Peyer's patch (tissue), 4 donors: ENCODE results near the gene OR2F1.

Experiments
- POLR2A ChIP-seq, 2 donors: fragments of 450-650 bp; IDR thresholded peaks; one replicate each; pipeline ENCODE4 v1.5.1; 2017; ENCODE audit warnings: antibody characterized with exemption in 2 of 2, mild to moderate bottlenecking in 2 of 2, moderate library complexity in 2 of 2
- TF ChIP-seq, protein P1 (sequence below), 6 experiments: fragments of 450-650 bp in 4 of 6; fragments of 200-600 bp in 2 of 6; sonication (generic) in 1 of 6; IDR thresholded peaks; one replicate each; pipeline ENCODE4 v1.5.1; 2017 to 2019; ENCODE audit warnings: antibody characterized with exemption in 6 of 6, mild to moderate bottlenecking in 3 of 6, moderate library complexity in 1 of 6

DNA sequence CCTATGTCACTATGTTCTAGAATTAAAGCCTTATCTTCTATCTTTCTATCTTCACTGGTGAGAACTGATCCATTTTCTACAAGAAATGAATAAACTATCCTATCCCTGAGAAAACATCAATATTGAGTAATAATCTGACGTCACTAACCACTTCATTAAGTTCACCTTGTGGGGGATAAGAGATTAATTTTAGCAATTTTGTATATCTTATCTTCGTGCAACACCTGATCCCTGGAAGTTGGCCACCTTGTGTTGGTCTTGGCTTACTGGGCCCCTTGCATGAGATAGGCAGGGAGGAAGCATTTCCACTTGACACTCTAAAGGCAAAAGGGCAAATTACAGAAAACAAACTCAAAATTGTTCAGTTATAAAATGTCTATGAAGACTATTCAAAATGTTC lies 25.4 kb downstream of the OR2F1 start:
- TF ChIP-seq, protein P1, sequence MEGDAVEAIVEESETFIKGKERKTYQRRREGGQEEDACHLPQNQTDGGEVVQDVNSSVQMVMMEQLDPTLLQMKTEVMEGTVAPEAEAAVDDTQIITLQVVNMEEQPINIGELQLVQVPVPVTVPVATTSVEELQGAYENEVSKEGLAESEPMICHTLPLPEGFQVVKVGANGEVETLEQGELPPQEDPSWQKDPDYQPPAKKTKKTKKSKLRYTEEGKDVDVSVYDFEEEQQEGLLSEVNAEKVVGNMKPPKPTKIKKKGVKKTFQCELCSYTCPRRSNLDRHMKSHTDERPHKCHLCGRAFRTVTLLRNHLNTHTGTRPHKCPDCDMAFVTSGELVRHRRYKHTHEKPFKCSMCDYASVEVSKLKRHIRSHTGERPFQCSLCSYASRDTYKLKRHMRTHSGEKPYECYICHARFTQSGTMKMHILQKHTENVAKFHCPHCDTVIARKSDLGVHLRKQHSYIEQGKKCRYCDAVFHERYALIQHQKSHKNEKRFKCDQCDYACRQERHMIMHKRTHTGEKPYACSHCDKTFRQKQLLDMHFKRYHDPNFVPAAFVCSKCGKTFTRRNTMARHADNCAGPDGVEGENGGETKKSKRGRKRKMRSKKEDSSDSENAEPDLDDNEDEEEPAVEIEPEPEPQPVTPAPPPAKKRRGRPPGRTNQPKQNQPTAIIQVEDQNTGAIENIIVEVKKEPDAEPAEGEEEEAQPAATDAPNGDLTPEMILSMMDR (IDR thresholded peaks at IDR 0.05) = no peak
- TF ChIP-seq POLR2A (IDR thresholded peaks at IDR 0.05) = no peak
